ENCODE data around the gene TOMM5.

TOMM5 gene

DNA sequence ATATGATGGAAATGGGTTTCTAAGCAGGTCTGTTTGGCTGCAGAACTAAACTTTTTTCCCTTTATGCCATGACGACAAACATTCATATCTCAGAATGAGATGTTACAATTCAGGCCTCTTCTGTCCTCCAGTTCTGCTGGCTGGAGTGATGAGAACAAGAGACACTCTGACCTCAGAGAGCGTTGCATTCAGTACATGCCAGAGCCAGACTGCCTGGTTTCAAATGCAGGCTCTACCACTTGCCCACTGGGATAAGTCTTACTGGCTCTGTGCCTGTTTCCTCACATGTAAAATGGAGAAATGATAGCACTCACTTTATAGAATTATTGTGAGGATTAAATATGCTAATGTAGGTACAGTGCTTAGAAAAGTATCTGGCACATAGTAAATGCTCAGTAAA, 24.8 kb upstream of the TOMM5 start:
- Histone ChIP-seq H3K9ac (ENCODE audit: low read length) (no peak overlapping the region), H3F3A (ENCODE audit: insufficient read depth) (no peaks in the 10 kb centered on the region), H3K36me3 (ENCODE audit: low read length) (no peaks in the 10 kb centered on the region), H3K9me3 (ENCODE audit: insufficient read depth, low read length) (no peaks in the 10 kb centered on the region), H3K27me3 (ENCODE audit: low read length) (no peaks in the 10 kb centered on the region), H3K9me2 (replicated peaks; ENCODE audit: insufficient read depth, low read length) (no peaks in the 10 kb centered on the region), H4K20me1 (ENCODE audit: low read depth, low read length) (no peaks in the 10 kb centered on the region), H3K79me2 (ENCODE audit: insufficient read depth, low read length) (no peaks in the 10 kb centered on the region), H3K4me3 (ENCODE audit: insufficient read depth, low read length, poor library complexity, severe bottlenecking) (no peak overlapping the region), H3K27ac (ENCODE audit: low read depth, low read length) (no peak overlapping the region), H3K4me2 (ENCODE audit: low read depth, low read length, poor library complexity, severe bottlenecking) (no peak overlapping the region), H2AFZ (ENCODE audit: low read depth, low read length, severe bottlenecking) (no peak overlapping the region)
- TF ChIP-seq, protein P1, sequence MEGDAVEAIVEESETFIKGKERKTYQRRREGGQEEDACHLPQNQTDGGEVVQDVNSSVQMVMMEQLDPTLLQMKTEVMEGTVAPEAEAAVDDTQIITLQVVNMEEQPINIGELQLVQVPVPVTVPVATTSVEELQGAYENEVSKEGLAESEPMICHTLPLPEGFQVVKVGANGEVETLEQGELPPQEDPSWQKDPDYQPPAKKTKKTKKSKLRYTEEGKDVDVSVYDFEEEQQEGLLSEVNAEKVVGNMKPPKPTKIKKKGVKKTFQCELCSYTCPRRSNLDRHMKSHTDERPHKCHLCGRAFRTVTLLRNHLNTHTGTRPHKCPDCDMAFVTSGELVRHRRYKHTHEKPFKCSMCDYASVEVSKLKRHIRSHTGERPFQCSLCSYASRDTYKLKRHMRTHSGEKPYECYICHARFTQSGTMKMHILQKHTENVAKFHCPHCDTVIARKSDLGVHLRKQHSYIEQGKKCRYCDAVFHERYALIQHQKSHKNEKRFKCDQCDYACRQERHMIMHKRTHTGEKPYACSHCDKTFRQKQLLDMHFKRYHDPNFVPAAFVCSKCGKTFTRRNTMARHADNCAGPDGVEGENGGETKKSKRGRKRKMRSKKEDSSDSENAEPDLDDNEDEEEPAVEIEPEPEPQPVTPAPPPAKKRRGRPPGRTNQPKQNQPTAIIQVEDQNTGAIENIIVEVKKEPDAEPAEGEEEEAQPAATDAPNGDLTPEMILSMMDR (IDR thresholded peaks at IDR 0.05; ENCODE audit: insufficient read depth, low read length, poor library complexity, severe bottlenecking) = no peak
- no peak for TF ChIP-seq EZH2phosphoT487 (conservative IDR thresholded peaks at IDR 0.05; ENCODE audit: low read length)

DNA sequence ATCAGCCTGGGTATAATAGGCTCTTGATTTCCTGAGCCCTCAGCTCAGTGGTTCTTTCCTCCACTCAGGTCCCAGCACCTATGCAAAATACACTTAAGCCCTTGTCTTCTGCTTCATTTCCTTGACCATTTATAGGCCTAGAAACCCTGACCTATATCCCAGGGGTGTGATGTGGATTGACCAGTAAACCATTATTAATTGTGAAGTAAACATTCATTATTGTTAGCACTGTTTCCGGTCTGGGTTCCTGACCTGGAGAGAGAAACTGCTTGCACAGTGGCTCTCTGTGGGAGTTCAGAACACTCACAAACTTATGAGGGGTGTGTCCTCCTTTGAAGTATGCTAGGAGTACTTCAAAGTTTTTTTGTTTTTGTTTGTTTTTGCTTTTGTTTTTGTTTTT, 19.6 kb upstream of the TOMM5 start:
- Histone ChIP-seq H3K9ac (ENCODE audit: low read length) (no peak overlapping the region), H3F3A (ENCODE audit: insufficient read depth) (no peaks in the 10 kb centered on the region), H4K20me1 (ENCODE audit: low read depth, low read length) (no peaks in the 10 kb centered on the region), H3K4me2 (ENCODE audit: low read depth, low read length, poor library complexity, severe bottlenecking) (no peak overlapping the region), H3K36me3 (ENCODE audit: low read length) (no peaks in the 10 kb centered on the region), H3K27ac (ENCODE audit: low read depth, low read length) (no peak overlapping the region), H3K27me3 (ENCODE audit: low read length) (no peaks in the 10 kb centered on the region), H2AFZ (ENCODE audit: low read depth, low read length, severe bottlenecking) (no peak overlapping the region), H3K9me2 (replicated peaks; ENCODE audit: insufficient read depth, low read length) (no peaks in the 10 kb centered on the region), H3K79me2 (ENCODE audit: insufficient read depth, low read length) (no peaks in the 10 kb centered on the region), H3K4me3 (ENCODE audit: insufficient read depth, low read length, poor library complexity, severe bottlenecking) (no peak overlapping the region), H3K9me3 (ENCODE audit: insufficient read depth, low read length) (no peaks in the 10 kb centered on the region)
- TF ChIP-seq, protein P1 (IDR thresholded peaks at IDR 0.05; ENCODE audit: insufficient read depth, low read length, poor library complexity, severe bottlenecking) = no peak
- TF ChIP-seq EZH2phosphoT487 (conservative IDR thresholded peaks at IDR 0.05; ENCODE audit: low read length) = no peak

DNA sequence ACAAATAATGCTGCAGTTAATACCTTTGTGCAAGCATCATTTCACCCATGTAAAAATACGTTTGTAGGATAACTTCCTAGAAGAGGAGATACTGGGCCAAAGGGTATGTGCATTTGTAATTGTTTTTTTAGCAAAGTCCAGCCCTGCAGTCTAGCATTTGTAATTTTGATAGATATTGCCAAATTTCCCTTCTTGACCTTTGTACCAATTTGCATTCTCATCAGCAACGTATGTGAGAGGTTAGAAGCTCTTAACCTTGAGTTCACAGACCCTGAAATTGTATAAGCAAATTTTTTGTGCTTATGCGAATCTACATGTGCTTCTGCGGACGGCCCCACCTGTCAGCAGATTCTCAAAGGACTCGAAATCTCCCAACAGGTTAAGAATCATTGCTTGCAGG, 18.6 kb upstream of the TOMM5 start:
- no peak for TF ChIP-seq EZH2phosphoT487 (conservative IDR thresholded peaks at IDR 0.05; ENCODE audit: low read length)
- TF ChIP-seq, protein P1 (IDR thresholded peaks at IDR 0.05; ENCODE audit: insufficient read depth, low read length, poor library complexity, severe bottlenecking) = no peak
- Histone ChIP-seq H3K9me3 (ENCODE audit: insufficient read depth, low read length) (no peaks in the 10 kb centered on the region), H2AFZ (ENCODE audit: low read depth, low read length, severe bottlenecking) (no peak overlapping the region), H3K36me3 (ENCODE audit: low read length) (no peaks in the 10 kb centered on the region), H3K79me2 (ENCODE audit: insufficient read depth, low read length) (no peaks in the 10 kb centered on the region), H3K4me2 (ENCODE audit: low read depth, low read length, poor library complexity, severe bottlenecking) (no peak overlapping the region), H4K20me1 (ENCODE audit: low read depth, low read length) (no peaks in the 10 kb centered on the region), H3K9ac (ENCODE audit: low read length) (no peak overlapping the region), H3K9me2 (replicated peaks; ENCODE audit: insufficient read depth, low read length) (no peaks in the 10 kb centered on the region), H3K27ac (ENCODE audit: low read depth, low read length) (no peak overlapping the region), H3F3A (ENCODE audit: insufficient read depth) (no peaks in the 10 kb centered on the region), H3K4me3 (ENCODE audit: insufficient read depth, low read length, poor library complexity, severe bottlenecking) (no peak overlapping the region), H3K27me3 (ENCODE audit: low read length) (no peaks in the 10 kb centered on the region)
